Measurements from ENCODE around the gene GADD45GIP1. TPM values are rescaled to one million over a fixed set of nuclear protein-coding genes. Genes with fewer than 3 reads are reported as not detected.
A peak's percentile ranks its signal among the peaks of the same experiment; 100 is the strongest.

GADD45GIP1 gene
- total RNA-seq, 1 donor: 15.2 TPM

GRCh38 chr19:12974301-12975220 is 17.5 kb upstream of the GADD45GIP1 start:
- Histone ChIP-seq H3K27ac (ENCODE audit: low read depth, low read length) (no peak overlapping the region), H2AFZ (ENCODE audit: low read length) (no peak overlapping the region), H3K36me3 (ENCODE audit: insufficient read depth, low read length) (no peaks in the 10 kb centered on the region), H3K27me3 (ENCODE audit: insufficient read depth, low read length) (no peaks in the 10 kb centered on the region), H3K79me2 (ENCODE audit: insufficient read depth, low read length) (no peaks in the 10 kb centered on the region), H4K20me1 (ENCODE audit: insufficient read depth, low read length) (no peaks in the 10 kb centered on the region), H3K4me1 (ENCODE audit: insufficient read depth, low read length) (peaks cover 4% of the 10 kb centered on the region), H3K9me3 (ENCODE audit: low read depth, low read length) (no peaks in the 10 kb centered on the region), H3K4me2 (ENCODE audit: insufficient read depth, low read length) (no peak overlapping the region), H3K4me3 (ENCODE audit: insufficient read depth, low read length) (no peak overlapping the region)
- no peak for TF ChIP-seq CTCF (IDR thresholded peaks at IDR 0.05; ENCODE audit: extremely low read depth, low read depth, low read length)
- DNase-seq (ENCODE audit: insufficient read length, low spot score, missing footprints): peak; percentile 85

GRCh38 chr19:12973236-12973635 is 16.2 kb upstream of the GADD45GIP1 start:
- H3K4me1 ChIP-seq (ENCODE audit: insufficient read depth, low read length): peaks cover 8% of the 10 kb centered on the region
- H3K4me3 ChIP-seq (ENCODE audit: insufficient read depth, low read length): no peak overlapping the region
- no peak overlapping the region for H2AFZ ChIP-seq (ENCODE audit: low read length)
- no peaks in the 10 kb centered on the region for H4K20me1 ChIP-seq (ENCODE audit: insufficient read depth, low read length)
- no peak overlapping the region for H3K27ac ChIP-seq (ENCODE audit: low read depth, low read length)
- DNase-seq (ENCODE audit: insufficient read length, low spot score, missing footprints): peak; percentile 55
- no peaks in the 10 kb centered on the region for H3K36me3 ChIP-seq (ENCODE audit: insufficient read depth, low read length)
- H3K9me3 ChIP-seq (ENCODE audit: low read depth, low read length): no peaks in the 10 kb centered on the region
- H3K4me2 ChIP-seq (ENCODE audit: insufficient read depth, low read length): no peak overlapping the region
- no peaks in the 10 kb centered on the region for H3K79me2 ChIP-seq (ENCODE audit: insufficient read depth, low read length)
- no peaks in the 10 kb centered on the region for H3K27me3 ChIP-seq (ENCODE audit: insufficient read depth, low read length)
- TF ChIP-seq CTCF (IDR thresholded peaks at IDR 0.05; ENCODE audit: extremely low read depth, low read depth, low read length): no peak

- Histone ChIP-seq H3K27ac (ENCODE audit: low read depth, low read length) (no peak overlapping the region), H2AFZ (ENCODE audit: low read length) (no peak overlapping the region), H3K4me2 (ENCODE audit: insufficient read depth, low read length) (no peak overlapping the region), H4K20me1 (ENCODE audit: insufficient read depth, low read length) (no peaks in the 10 kb centered on the region), H3K4me1 (ENCODE audit: insufficient read depth, low read length) (peaks cover 12% of the 10 kb centered on the region), H3K27me3 (ENCODE audit: insufficient read depth, low read length) (no peaks in the 10 kb centered on the region), H3K79me2 (ENCODE audit: insufficient read depth, low read length) (no peaks in the 10 kb centered on the region), H3K36me3 (ENCODE audit: insufficient read depth, low read length) (no peaks in the 10 kb centered on the region), H3K9me3 (ENCODE audit: low read depth, low read length) (no peaks in the 10 kb centered on the region), H3K4me3 (ENCODE audit: insufficient read depth, low read length) (no peak overlapping the region)
- DNase-seq (ENCODE audit: insufficient read length, low spot score, missing footprints): peak; percentile 79
- TF ChIP-seq CTCF (IDR thresholded peaks at IDR 0.05; ENCODE audit: extremely low read depth, low read depth, low read length): no peak
Observed at GRCh38 chr19:12970070-12970820, 13.2 kb upstream of the GADD45GIP1 start.

Measured in osteoblast (primary cell).